Retinal pigment epithelial cell (primary cell): ENCODE measurements around the gene ADAMTS9.
A peak's percentile ranks its signal among the peaks of the same experiment; 100 is the strongest.

Experiments used
- DNase-seq: peaks from one replicate; pipeline ENCODE4 v3.0.0-alpha.2; 2010; ENCODE audit warnings: low read depth
- H3K4me3 ChIP-seq: 2 replicates; pipeline ENCODE4 v1.5.1; 2011; ENCODE audit warnings: mild to moderate bottlenecking, low read length, control low read depth, moderate library complexity
- CTCF ChIP-seq: conservative IDR thresholded peaks from 2 replicates; pipeline ENCODE4 v1.5.1; 2011; ENCODE audit warnings: low read depth, low read length, control low read depth, inconsistent platforms

The ADAMTS9 gene

DNA sequence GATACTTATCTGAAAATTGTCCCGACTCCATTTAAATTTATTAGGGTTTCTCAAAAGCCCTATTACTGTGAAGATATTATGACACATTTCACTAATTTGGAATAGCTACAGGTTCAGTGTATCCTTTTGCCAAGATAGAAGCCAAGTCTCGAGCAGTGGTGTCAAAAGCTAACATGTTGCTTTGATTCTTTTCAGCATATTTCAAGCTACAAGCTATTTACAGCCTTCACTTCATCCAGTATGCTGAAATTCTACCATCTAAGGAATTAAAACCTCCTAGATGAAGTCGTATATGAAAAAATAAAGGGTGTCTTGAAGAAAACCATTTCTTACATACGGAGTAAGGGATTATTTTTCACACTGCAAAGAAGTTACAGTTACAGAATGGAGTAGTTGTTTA lies 31.2 kb upstream of the ADAMTS9 start:
- no peak for TF ChIP-seq CTCF
- H3K4me3 ChIP-seq, result no peak overlapping the region
- no peak for DNase-seq

GRCh38 chr3:64717872-64718613 lies 30.2 kb upstream of the ADAMTS9 start:
- H3K4me3 ChIP-seq, result no peak overlapping the region
- TF ChIP-seq CTCF, result peak; percentile 55
- DNase-seq, result no peak

DNA sequence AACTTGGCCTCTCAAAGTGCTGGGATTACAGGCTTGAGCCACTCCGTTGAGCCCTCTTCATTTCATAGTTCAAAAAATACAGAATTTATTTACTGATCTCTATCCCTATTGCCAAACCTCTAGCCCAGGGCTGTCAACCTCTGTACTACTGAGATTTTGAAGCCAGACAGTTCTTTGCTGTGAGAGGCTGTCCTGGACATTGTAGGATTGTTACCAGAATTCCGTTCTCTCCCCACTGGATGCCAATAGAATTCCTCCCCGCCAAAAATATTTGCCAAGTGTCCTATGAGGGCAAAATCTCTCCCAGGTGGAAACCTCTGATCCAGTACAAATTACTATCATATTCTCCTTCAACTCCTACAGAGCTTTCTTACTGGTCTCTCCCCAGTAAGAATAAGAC lies 29.6 kb upstream of the ADAMTS9 start:
- no peak for TF ChIP-seq CTCF
- DNase-seq, result no peak
- H3K4me3 ChIP-seq, result no peak overlapping the region

GRCh38 chr3:64716110-64716710 lies 28.4 kb upstream of the ADAMTS9 start:
- H3K4me3 ChIP-seq, result no peak overlapping the region
- no peak for TF ChIP-seq CTCF
- no peak for DNase-seq

- no peak overlapping the region for H3K4me3 ChIP-seq
- TF ChIP-seq CTCF, result no peak
- no peak for DNase-seq
These were observed 27.6 kb upstream of the ADAMTS9 start for GRCh38 chr3:64715211-64715982.

- no peak for TF ChIP-seq CTCF
- no peak overlapping the region for H3K4me3 ChIP-seq
- DNase-seq, result no peak
These were observed 20.7 kb upstream of the ADAMTS9 start for GRCh38 chr3:64708456-64708855.

DNA sequence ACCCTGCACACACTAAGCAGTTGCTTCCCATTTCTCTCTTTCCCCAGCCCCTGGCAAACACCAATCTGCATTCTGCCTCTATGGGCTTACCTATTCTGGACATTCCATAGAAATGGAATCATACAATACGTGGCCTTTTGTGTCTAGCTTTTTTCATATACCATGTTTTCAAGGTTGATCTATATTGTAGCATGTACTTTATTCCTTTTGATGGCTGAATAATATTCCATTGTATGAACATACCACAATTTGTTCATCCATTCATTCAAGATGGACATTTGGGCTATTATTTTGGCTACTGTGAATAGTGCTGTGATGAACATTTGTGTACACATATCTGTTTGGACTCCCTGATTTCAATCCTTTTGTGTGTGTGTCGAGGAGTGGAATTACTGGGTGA lies 18.1 kb upstream of the ADAMTS9 start:
- DNase-seq, result no peak
- no peak overlapping the region for H3K4me3 ChIP-seq
- no peak for TF ChIP-seq CTCF
